ENCODE measurements around the gene CTSS.

DNA sequence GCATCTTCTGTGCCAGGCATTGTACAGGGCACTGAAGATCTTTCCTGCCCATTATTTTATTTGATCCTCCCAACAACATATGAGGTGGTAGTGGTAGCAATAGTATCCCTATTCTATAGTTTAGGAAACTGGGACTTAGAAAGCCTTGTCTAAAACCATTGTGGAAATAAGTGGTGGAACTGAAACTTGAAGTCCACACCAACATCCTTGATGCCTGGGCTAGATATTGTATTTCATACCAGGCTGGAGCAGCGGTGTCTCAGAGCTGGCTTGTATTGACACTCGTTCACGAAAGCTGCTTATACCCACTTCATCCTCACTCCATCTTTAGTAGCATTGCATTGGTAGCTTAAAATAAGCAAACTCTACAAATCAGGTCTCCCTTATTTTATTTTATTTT lies 9.7 kb upstream of the CTSS start:
- TF ChIP-seq, protein P1, sequence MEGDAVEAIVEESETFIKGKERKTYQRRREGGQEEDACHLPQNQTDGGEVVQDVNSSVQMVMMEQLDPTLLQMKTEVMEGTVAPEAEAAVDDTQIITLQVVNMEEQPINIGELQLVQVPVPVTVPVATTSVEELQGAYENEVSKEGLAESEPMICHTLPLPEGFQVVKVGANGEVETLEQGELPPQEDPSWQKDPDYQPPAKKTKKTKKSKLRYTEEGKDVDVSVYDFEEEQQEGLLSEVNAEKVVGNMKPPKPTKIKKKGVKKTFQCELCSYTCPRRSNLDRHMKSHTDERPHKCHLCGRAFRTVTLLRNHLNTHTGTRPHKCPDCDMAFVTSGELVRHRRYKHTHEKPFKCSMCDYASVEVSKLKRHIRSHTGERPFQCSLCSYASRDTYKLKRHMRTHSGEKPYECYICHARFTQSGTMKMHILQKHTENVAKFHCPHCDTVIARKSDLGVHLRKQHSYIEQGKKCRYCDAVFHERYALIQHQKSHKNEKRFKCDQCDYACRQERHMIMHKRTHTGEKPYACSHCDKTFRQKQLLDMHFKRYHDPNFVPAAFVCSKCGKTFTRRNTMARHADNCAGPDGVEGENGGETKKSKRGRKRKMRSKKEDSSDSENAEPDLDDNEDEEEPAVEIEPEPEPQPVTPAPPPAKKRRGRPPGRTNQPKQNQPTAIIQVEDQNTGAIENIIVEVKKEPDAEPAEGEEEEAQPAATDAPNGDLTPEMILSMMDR (IDR thresholded peaks at IDR 0.05) = no peak
- no peak for TF ChIP-seq POLR2A (IDR thresholded peaks at IDR 0.05)
